Neutrophil (primary cell): Measurements from ENCODE around the gene PLD5.
"Not testable (repeated sequence)": the region's sequence is repeated elsewhere in the genome, so short reads cannot be mapped to it uniquely, and the experiment has no call there.

Experiments
- H3K27ac ChIP-seq: fragments of 200-600 bp; sonication (generic); 2 replicates; pipeline ENCODE4 v1.5.1; 2016; ENCODE audit warnings: mild to moderate bottlenecking, moderate library complexity
- H3K27me3 ChIP-seq: fragments of 200-600 bp; sonication (generic); 2 replicates; pipeline ENCODE4 v1.6.0; 2016; ENCODE audit warnings: mild to moderate bottlenecking
- H3K36me3 ChIP-seq: fragments of 200-600 bp; sonication (generic); 2 replicates; pipeline ENCODE4 v1.5.1; 2017
- H3K4me1 ChIP-seq, 2 experiments: fragments of 200-600 bp in 1 of 2; sonication (generic) in 1 of 2; 1 replicate in 1 of 2; 2 replicates in 1 of 2; pipeline versions ENCODE4 v1.5.1 to v1.6.1; 2013 to 2016; ENCODE audit warnings: low read depth in 1 of 2, low read length in 1 of 2, mild to moderate bottlenecking in 1 of 2, moderate library complexity in 1 of 2; ENCODE audit not compliant: control insufficient read depth in 1 of 2, insufficient read depth in 1 of 2
- H3K4me3 ChIP-seq, 2 experiments: fragments of 200-600 bp in 1 of 2; sonication (generic) in 1 of 2; 1 replicate in 1 of 2; 2 replicates in 1 of 2; pipeline ENCODE4 v1.5.1; 2013 to 2016; ENCODE audit warnings: low read depth in 1 of 2, low read length in 1 of 2, mild to moderate bottlenecking in 1 of 2, moderate library complexity in 1 of 2
- H3K9me3 ChIP-seq: fragments of 200-600 bp; sonication (generic); 2 replicates; pipeline ENCODE4 v1.5.1; 2016
- CTCF ChIP-seq: fragments of 200-600 bp; sonication (generic); IDR thresholded peaks from 2 replicates; pipeline ENCODE4 v1.5.1; 2016; ENCODE audit warnings: antibody characterized with exemption

PLD5 gene

GRCh38 chr1:242219905-242220304 is 304.6 kb downstream of the PLD5 start:
- TF ChIP-seq CTCF, result no peak
- no peak overlapping the region for H3K4me3 ChIP-seq
- no peak overlapping the region for H3K27ac ChIP-seq
- peaks cover 5% of the 10 kb centered on the region for H3K9me3 ChIP-seq
- no peaks in the 10 kb centered on the region for H3K4me1 ChIP-seq
- no peaks in the 10 kb centered on the region for H3K36me3 ChIP-seq
- no peaks in the 10 kb centered on the region for H3K27me3 ChIP-seq

GRCh38 chr1:242219298-242219901 is 305.1 kb downstream of the PLD5 start:
- TF ChIP-seq CTCF, result no peak
- H3K27ac ChIP-seq, result no peak overlapping the region
- H3K4me3 ChIP-seq, result no peak overlapping the region
- no peaks in the 10 kb centered on the region for H3K27me3 ChIP-seq
- H3K9me3 ChIP-seq, result peaks cover 5% of the 10 kb centered on the region
- H3K4me1 ChIP-seq, result no peaks in the 10 kb centered on the region
- no peaks in the 10 kb centered on the region for H3K36me3 ChIP-seq

- Histone ChIP-seq H3K4me1 (no peaks in the 10 kb centered on the region), H3K9me3 (peaks cover 5% of the 10 kb centered on the region), H3K4me3 (no peak overlapping the region), H3K36me3 (no peaks in the 10 kb centered on the region), H3K27me3 (no peaks in the 10 kb centered on the region), H3K27ac (no peak overlapping the region)
- no peak for TF ChIP-seq CTCF
Measured at GRCh38 chr1:242216368-242216767, 308.1 kb downstream of the PLD5 start.

- not testable (repeated sequence) for H3K4me3 ChIP-seq, H3K27ac ChIP-seq, H3K9me3 ChIP-seq, H3K4me1 ChIP-seq, H3K27me3 ChIP-seq, H3K36me3 ChIP-seq
Measured at GRCh38 chr1:242214455-242214854, 310.0 kb downstream of the PLD5 start.

GRCh38 chr1:242212961-242213360 is 311.5 kb downstream of the PLD5 start:
- not testable (repeated sequence) for H3K27me3 ChIP-seq, H3K36me3 ChIP-seq, H3K4me3 ChIP-seq, H3K27ac ChIP-seq, H3K9me3 ChIP-seq, H3K4me1 ChIP-seq

GRCh38 chr1:242212401-242212800 is 312.1 kb downstream of the PLD5 start:
- H3K27me3 ChIP-seq, result no peaks in the 10 kb centered on the region
- no peak overlapping the region for H3K27ac ChIP-seq
- no peak for TF ChIP-seq CTCF
- H3K4me1 ChIP-seq, result no peaks in the 10 kb centered on the region
- peaks cover 5% of the 10 kb centered on the region for H3K9me3 ChIP-seq
- no peak overlapping the region for H3K4me3 ChIP-seq
- H3K36me3 ChIP-seq, result no peaks in the 10 kb centered on the region
